Epidermal melanocyte (primary cell): ENCODE data around the gene TMEM38A.

Experiments
- DNase-seq: peaks from one replicate; pipeline ENCODE4 v3.0.0; 2011; ENCODE audit warnings: low spot score; ENCODE audit not compliant: insufficient read length

The TMEM38A gene

GRCh38 chr19:16660763-16661479 lies at the start of gene TMEM38A:
Gene TMEM38A, plus strand, starts transcription at chr19:16661139. Its CDS starts 79 bp downstream, at chr19:16661218.
- DNase-seq: no peak

GRCh38 chr19:16612636-16613035 lies 48.3 kb upstream of the TMEM38A start:
- no peak for DNase-seq

GRCh38 chr19:16613841-16614240 lies 47.1 kb upstream of the TMEM38A start:
- no peak for DNase-seq

GRCh38 chr19:16614941-16615340 lies 46.0 kb upstream of the TMEM38A start:
- no peak for DNase-seq

- DNase-seq: no peak
Measured at GRCh38 chr19:16615808-16616207, 45.1 kb upstream of the TMEM38A start.

GRCh38 chr19:16618248-16618647 lies 42.7 kb upstream of the TMEM38A start:
- no peak for DNase-seq

GRCh38 chr19:16619457-16619856 lies 41.5 kb upstream of the TMEM38A start:
- no peak for DNase-seq

GRCh38 chr19:16620018-16620417 lies 40.9 kb upstream of the TMEM38A start:
- no peak for DNase-seq

GRCh38 chr19:16620584-16620983 lies 40.4 kb upstream of the TMEM38A start:
- DNase-seq: no peak

- DNase-seq: no peak
Measured at GRCh38 chr19:16621165-16621800, 39.7 kb upstream of the TMEM38A start.

GRCh38 chr19:16623066-16623465 lies 37.9 kb upstream of the TMEM38A start:
- no peak for DNase-seq

- no peak for DNase-seq
Measured at GRCh38 chr19:16623576-16623975, 37.4 kb upstream of the TMEM38A start.

- no peak for DNase-seq
Measured at GRCh38 chr19:16624236-16624635, 36.7 kb upstream of the TMEM38A start.

GRCh38 chr19:16625163-16625958 lies 35.6 kb upstream of the TMEM38A start:
- DNase-seq: no peak

- DNase-seq: no peak
Measured at GRCh38 chr19:16626796-16627192, 34.1 kb upstream of the TMEM38A start.

- peak; percentile 1 for DNase-seq
Measured at GRCh38 chr19:16627193-16627927, 33.6 kb upstream of the TMEM38A start.

- no peak for DNase-seq
Measured at GRCh38 chr19:16627928-16628182, 33.1 kb upstream of the TMEM38A start.

- DNase-seq: peak; percentile 89
Measured at GRCh38 chr19:16628183-16628983, 32.6 kb upstream of the TMEM38A start, which contains the start of gene MED26. Gene MED26, minus strand, starts transcription at chr19:16628204. Its CDS starts 261 bp downstream, at chr19:16627943.

- DNase-seq: no peak
Measured at GRCh38 chr19:16628984-16629691, 31.8 kb upstream of the TMEM38A start.

GRCh38 chr19:16631465-16631864 lies 29.5 kb upstream of the TMEM38A start:
- no peak for DNase-seq
